Upper lobe of left lung (tissue), 6 donors: ENCODE measurements around the gene SATB1. TPM values are rescaled to one million over a fixed set of nuclear protein-coding genes. Genes with fewer than 3 reads are reported as not detected.
A peak's percentile ranks its signal among the peaks of the same experiment; 100 is the strongest.

Experiments
- ATAC-seq, 2 donors: fragments of 200-7000 bp; cut with Tn5 transposase; one replicate each; pipeline ENCODE4 v1.9.1; 2022; ENCODE audit warnings: mild to moderate bottlenecking in 2 of 2, moderate library complexity in 2 of 2; ENCODE audit not compliant: low FRiP score in 2 of 2
- DNase-seq, 2 donors: peaks; one replicate each; pipeline ENCODE4 v3.0.0-alpha.2; 2019 to 2020
- H3K27ac ChIP-seq, 4 donors: fragments of 200-600 bp; sonication (generic); one replicate each; pipeline ENCODE4 v1.5.1; 2016 to 2019
- H3K27me3 ChIP-seq, 4 donors: fragments of 200-600 bp; sonication (generic); one replicate each; pipeline ENCODE4 v1.5.1; 2017 to 2019
- H3K36me3 ChIP-seq, 4 donors: fragments of 200-600 bp; sonication (generic); one replicate each; pipeline ENCODE4 v1.5.1; 2016 to 2019
- H3K4me1 ChIP-seq, 4 donors: fragments of 200-600 bp; sonication (generic); one replicate each; pipeline ENCODE4 v1.5.1; 2018 to 2019
- H3K4me3 ChIP-seq, 4 donors: fragments of 200-600 bp; sonication (generic); one replicate each; pipeline ENCODE4 v1.5.1; 2017 to 2019; ENCODE audit warnings: mild to moderate bottlenecking in 2 of 4, moderate library complexity in 1 of 4
- H3K9me3 ChIP-seq, 4 donors: fragments of 200-600 bp; sonication (generic); one replicate each; pipeline ENCODE4 v1.5.1; 2018 to 2019
- CTCF ChIP-seq, 6 experiments: fragments of 450-650 bp in 4 of 6; fragments of 200-600 bp in 2 of 6; sonication (generic) in 2 of 6; IDR thresholded peaks; one replicate each; pipeline ENCODE4 v1.5.1; 2016 to 2019; ENCODE audit warnings: antibody characterized with exemption in 6 of 6
- EP300 ChIP-seq, 4 donors: sonication (generic); formaldehyde crosslinking; IDR thresholded peaks; one replicate each; pipeline ENCODE4 v1.5.1; 2017; ENCODE audit warnings: antibody characterized with exemption in 4 of 4, control low read depth in 2 of 4
- POLR2A ChIP-seq, 4 donors: fragments of 450-650 bp; IDR thresholded peaks; one replicate each; pipeline ENCODE4 v1.5.1; 2016 to 2017; ENCODE audit warnings: antibody characterized with exemption in 4 of 4, mild to moderate bottlenecking in 2 of 4
- POLR2AphosphoS5 ChIP-seq, 2 donors: sonication (generic); formaldehyde crosslinking; IDR thresholded peaks; one replicate each; pipeline ENCODE4 v1.5.1; 2017; ENCODE audit warnings: antibody characterized with exemption in 2 of 2
- WGBS, 2 donors: methylation state at CpG; one replicate each; pipeline ENCODE4 v1.1.5; 2017 to 2018; 5-methylcytosine and 5-hydroxymethylcytosine counted together
- total RNA-seq, 6 donors: library from RNA; depleted of rRNA in 4 of 6; stranded (reverse); fragments of >200 nt in 4 of 6; gene quantifications; one replicate each; pipeline versions ENCODE4 v1.1.0 to v1.2.1, GENCODE V29; 2016 to 2021
- donor health status: DM: no; HTN: no; CAD: no; lungs with moderate emphysema.
- donor health status: DM: no; HTN: yes; CAD: no; lungs with severe emphysema.

The SATB1 gene
- total RNA-seq, 6 donors from 2014 or later = 25.4 to 80.7 (median 45.0) TPM

- no peaks in the 10 kb centered on the region for H3K4me1 ChIP-seq
- H3K27ac ChIP-seq = no peak overlapping the region
- ATAC-seq = no peak
- no peaks in the 10 kb centered on the region for H3K9me3 ChIP-seq
- no peaks in the 10 kb centered on the region for H3K27me3 ChIP-seq
- H3K36me3 ChIP-seq = peaks cover 0 to 31% (median 15%) of the 10 kb centered on the region in 4 donors
- 68 to 73% methylated on average over 12 of the region's 12 CpGs for WGBS, 2 donors
- H3K4me3 ChIP-seq = no peak overlapping the region
- peak; percentile 13 to 29 for DNase-seq
- TF ChIP-seq POLR2A (IDR thresholded peaks at IDR 0.05) (no peak), CTCF (IDR thresholded peaks at IDR 0.05) (no peak), POLR2AphosphoS5 (IDR thresholded peaks at IDR 0.05) (no peak), EP300 (IDR thresholded peaks at IDR 0.05) (no peak)
Measured at GRCh38 chr3:18351823-18352744, 73.1 kb downstream of the SATB1 start.

GRCh38 chr3:18351069-18351628, 74.0 kb downstream of the SATB1 start:
- ATAC-seq = no peak

GRCh38 chr3:18349197-18349798, 75.8 kb downstream of the SATB1 start:
- H3K4me1 ChIP-seq = no peaks in the 10 kb centered on the region
- peaks cover 0 to 31% (median 15%) of the 10 kb centered on the region in 4 donors for H3K36me3 ChIP-seq
- no peak overlapping the region for H3K4me3 ChIP-seq
- DNase-seq = peak in 1 of 2 donors; percentile 49
- WGBS, 2 donors = 89 to 91% methylated on average over 18 of the region's 18 CpGs
- ATAC-seq = no peak
- H3K27me3 ChIP-seq = no peaks in the 10 kb centered on the region
- no peak for TF ChIP-seq POLR2AphosphoS5 (IDR thresholded peaks at IDR 0.05)
- H3K27ac ChIP-seq = no peak overlapping the region
- no peaks in the 10 kb centered on the region for H3K9me3 ChIP-seq

More at GRCh38 chr3:18351069-18351628, 74.0 kb downstream of the SATB1 start:
- Histone ChIP-seq H3K9me3 (no peaks in the 10 kb centered on the region), H3K4me3 (no peak overlapping the region), H3K36me3 (peaks cover 0 to 31% (median 15%) of the 10 kb centered on the region in 4 donors), H3K4me1 (no peaks in the 10 kb centered on the region), H3K27ac (no peak overlapping the region), H3K27me3 (no peaks in the 10 kb centered on the region)
- WGBS, 2 donors = 73 to 85% methylated on average over 5 of the region's 5 CpGs
- TF ChIP-seq POLR2AphosphoS5 (IDR thresholded peaks at IDR 0.05) (no peak), POLR2A (IDR thresholded peaks at IDR 0.05) (no peak), EP300 (IDR thresholded peaks at IDR 0.05) (no peak), CTCF (IDR thresholded peaks at IDR 0.05) (no peak)
- DNase-seq = peak in 1 of 2 donors; percentile 10

- Histone ChIP-seq H3K4me1 (no peaks in the 10 kb centered on the region), H3K27ac (no peak overlapping the region), H3K9me3 (no peaks in the 10 kb centered on the region), H3K36me3 (peaks cover 0 to 23% (median 13%) of the 10 kb centered on the region in 4 donors), H3K27me3 (no peaks in the 10 kb centered on the region), H3K4me3 (no peak overlapping the region)
- DNase-seq = no peak
- WGBS, 2 donors = 94 to 96% methylated on average over 4 of the region's 4 CpGs
- ATAC-seq = no peak
- no peak for TF ChIP-seq EP300 (IDR thresholded peaks at IDR 0.05)
- no peak for TF ChIP-seq POLR2AphosphoS5 (IDR thresholded peaks at IDR 0.05)
- TF ChIP-seq CTCF (IDR thresholded peaks at IDR 0.05) = no peak
- no peak for TF ChIP-seq POLR2A (IDR thresholded peaks at IDR 0.05)
Measured at GRCh38 chr3:18346097-18346496, 79.0 kb downstream of the SATB1 start.

GRCh38 chr3:18345015-18345367, 80.1 kb downstream of the SATB1 start:
- Histone ChIP-seq H3K4me3 (no peak overlapping the region), H3K36me3 (peaks cover 0 to 17% (median 9%) of the 10 kb centered on the region in 4 donors), H3K27ac (no peak overlapping the region), H3K4me1 (no peaks in the 10 kb centered on the region), H3K9me3 (no peaks in the 10 kb centered on the region), H3K27me3 (no peaks in the 10 kb centered on the region)
- WGBS, 2 donors = 38 to 50% methylated on average over 5 of the region's 5 CpGs
- no peak for TF ChIP-seq CTCF (IDR thresholded peaks at IDR 0.05)
- ATAC-seq = no peak
- no peak for DNase-seq
